ENCODE data around the gene ELOF1. TPM values are rescaled to one million over a fixed set of nuclear protein-coding genes. Genes with fewer than 3 reads are reported as not detected.

ELOF1 gene
- total RNA-seq, 4 donors from 2014 or later, result 14.7 to 45.7 (median 37.2) TPM

DNA sequence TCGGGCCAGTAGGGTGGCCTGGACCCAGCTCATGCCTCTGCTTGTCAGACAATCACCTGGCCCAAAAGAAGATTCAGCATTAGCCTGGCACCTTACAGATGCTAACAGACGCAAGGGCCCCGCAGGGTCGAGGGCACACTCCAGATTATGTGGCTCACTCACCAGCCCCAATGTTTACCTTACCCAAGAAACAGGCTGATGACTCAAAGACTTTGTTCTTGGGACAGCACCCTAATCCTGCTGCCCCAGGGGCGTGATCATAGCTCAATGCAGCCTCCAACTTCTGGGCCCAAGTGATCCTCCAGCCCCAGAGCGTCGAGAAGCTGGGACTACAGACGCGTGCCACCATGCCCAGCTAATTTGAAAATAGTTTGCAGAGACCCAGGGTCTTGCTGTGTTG lies 39.9 kb downstream of the ELOF1 start:
- no peak overlapping the region for H3K4me3 ChIP-seq
- H3K36me3 ChIP-seq, result peaks cover 0 to 5% (median 0%) of the 10 kb centered on the region in 4 donors
- no peak overlapping the region for H3K27ac ChIP-seq
- no peaks in the 10 kb centered on the region for H3K4me1 ChIP-seq
- TF ChIP-seq, protein P1, sequence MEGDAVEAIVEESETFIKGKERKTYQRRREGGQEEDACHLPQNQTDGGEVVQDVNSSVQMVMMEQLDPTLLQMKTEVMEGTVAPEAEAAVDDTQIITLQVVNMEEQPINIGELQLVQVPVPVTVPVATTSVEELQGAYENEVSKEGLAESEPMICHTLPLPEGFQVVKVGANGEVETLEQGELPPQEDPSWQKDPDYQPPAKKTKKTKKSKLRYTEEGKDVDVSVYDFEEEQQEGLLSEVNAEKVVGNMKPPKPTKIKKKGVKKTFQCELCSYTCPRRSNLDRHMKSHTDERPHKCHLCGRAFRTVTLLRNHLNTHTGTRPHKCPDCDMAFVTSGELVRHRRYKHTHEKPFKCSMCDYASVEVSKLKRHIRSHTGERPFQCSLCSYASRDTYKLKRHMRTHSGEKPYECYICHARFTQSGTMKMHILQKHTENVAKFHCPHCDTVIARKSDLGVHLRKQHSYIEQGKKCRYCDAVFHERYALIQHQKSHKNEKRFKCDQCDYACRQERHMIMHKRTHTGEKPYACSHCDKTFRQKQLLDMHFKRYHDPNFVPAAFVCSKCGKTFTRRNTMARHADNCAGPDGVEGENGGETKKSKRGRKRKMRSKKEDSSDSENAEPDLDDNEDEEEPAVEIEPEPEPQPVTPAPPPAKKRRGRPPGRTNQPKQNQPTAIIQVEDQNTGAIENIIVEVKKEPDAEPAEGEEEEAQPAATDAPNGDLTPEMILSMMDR (IDR thresholded peaks at IDR 0.05), result no peak
- TF ChIP-seq POLR2AphosphoS5 (IDR thresholded peaks at IDR 0.05) (no peak), POLR2A (IDR thresholded peaks at IDR 0.05) (no peak), EP300 (IDR thresholded peaks at IDR 0.05; ENCODE audit: low read depth) (no peak)
- in situ Hi-C loops (cut with MboI; ENCODE audit: low pct_ligation_motif_present in 1 of 4, low pct_unique_long_range_greater_than_20kb in 1 of 4, low sequenced_read_pairs in 3 of 4) (no loop called here), intact Hi-C loops (cut with DNase I; ENCODE audit: low total_unique reads) (no loop called here)
- no peaks in the 10 kb centered on the region for H3K9me3 ChIP-seq
- H3K27me3 ChIP-seq, result no peaks in the 10 kb centered on the region
- 89% methylated on average over 9 of the region's 9 CpGs; no CpG with 5 or more reads in 1 of the 2 donors for WGBS, 2 donors (ENCODE audit: low coverage in 1 of 2)
- no peak for DNase-seq

GRCh38 chr19:11513946-11514345 lies 45.1 kb downstream of the ELOF1 start:
- intact Hi-C loops (cut with DNase I; ENCODE audit: low total_unique reads) (no loop called here), in situ Hi-C loops (cut with MboI; ENCODE audit: low pct_ligation_motif_present in 1 of 4, low pct_unique_long_range_greater_than_20kb in 1 of 4, low sequenced_read_pairs in 3 of 4) (no loop called here)
- DNase-seq, result no peak
- no peak overlapping the region for H3K4me3 ChIP-seq
- H3K36me3 ChIP-seq, result peaks cover 0 to 19% (median 6%) of the 10 kb centered on the region in 4 donors
- H3K9me3 ChIP-seq, result no peaks in the 10 kb centered on the region
- H3K4me1 ChIP-seq, result no peaks in the 10 kb centered on the region
- whole genome bisulfite sequencing, 2 donors (ENCODE audit: low coverage in 1 of 2), result 95 to 100% methylated on average over 1 to 20 of the region's 20 CpGs
- no peaks in the 10 kb centered on the region for H3K27me3 ChIP-seq
- no peak overlapping the region for H3K27ac ChIP-seq
- TF ChIP-seq, protein P1 (IDR thresholded peaks at IDR 0.05), result no peak
- TF ChIP-seq POLR2A (IDR thresholded peaks at IDR 0.05), result no peak
- no peak for TF ChIP-seq EP300 (IDR thresholded peaks at IDR 0.05; ENCODE audit: low read depth)
- no peak for TF ChIP-seq POLR2AphosphoS5 (IDR thresholded peaks at IDR 0.05)

DNA sequence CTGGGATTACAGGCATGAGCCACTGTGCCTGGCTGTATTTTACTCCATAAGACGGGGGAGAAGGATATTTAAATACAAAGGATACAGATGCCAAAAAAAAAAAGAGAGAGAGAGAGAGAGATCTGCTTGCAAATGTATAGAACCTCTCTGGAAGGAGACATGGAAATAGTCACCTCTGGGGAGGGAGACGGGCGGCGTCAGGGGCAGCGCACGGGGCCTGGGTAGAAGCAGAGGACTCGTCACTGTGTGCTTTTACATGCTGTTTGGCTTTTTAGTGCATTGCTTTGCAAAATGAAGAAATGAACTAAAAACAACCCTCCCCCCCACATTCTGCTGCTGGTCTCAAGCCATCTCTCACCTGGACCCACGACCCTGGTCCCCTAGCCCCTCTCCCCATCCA lies 48.6 kb downstream of the ELOF1 start:
- Histone ChIP-seq H3K9me3 (no peaks in the 10 kb centered on the region), H3K4me1 (peaks cover 0 to 9% (median 5%) of the 10 kb centered on the region in 4 donors), H3K27ac (no peak overlapping the region), H3K27me3 (no peaks in the 10 kb centered on the region), H3K4me3 (no peak overlapping the region), H3K36me3 (peaks cover 0 to 14% (median 6%) of the 10 kb centered on the region in 4 donors)
- in situ Hi-C loops (cut with MboI; ENCODE audit: low pct_ligation_motif_present in 1 of 4, low pct_unique_long_range_greater_than_20kb in 1 of 4, low sequenced_read_pairs in 3 of 4), result no loop called here
- intact Hi-C loops (cut with DNase I; ENCODE audit: low total_unique reads), result no loop called here
- no peak for DNase-seq
- TF ChIP-seq, protein P1 (IDR thresholded peaks at IDR 0.05), result no peak
- TF ChIP-seq EP300 (IDR thresholded peaks at IDR 0.05; ENCODE audit: low read depth) (no peak), POLR2A (IDR thresholded peaks at IDR 0.05) (no peak), POLR2AphosphoS5 (IDR thresholded peaks at IDR 0.05) (no peak)
- 94 to 97% methylated on average over 6 to 8 of the region's 8 CpGs for WGBS, 2 donors (ENCODE audit: low coverage in 1 of 2)

DNA sequence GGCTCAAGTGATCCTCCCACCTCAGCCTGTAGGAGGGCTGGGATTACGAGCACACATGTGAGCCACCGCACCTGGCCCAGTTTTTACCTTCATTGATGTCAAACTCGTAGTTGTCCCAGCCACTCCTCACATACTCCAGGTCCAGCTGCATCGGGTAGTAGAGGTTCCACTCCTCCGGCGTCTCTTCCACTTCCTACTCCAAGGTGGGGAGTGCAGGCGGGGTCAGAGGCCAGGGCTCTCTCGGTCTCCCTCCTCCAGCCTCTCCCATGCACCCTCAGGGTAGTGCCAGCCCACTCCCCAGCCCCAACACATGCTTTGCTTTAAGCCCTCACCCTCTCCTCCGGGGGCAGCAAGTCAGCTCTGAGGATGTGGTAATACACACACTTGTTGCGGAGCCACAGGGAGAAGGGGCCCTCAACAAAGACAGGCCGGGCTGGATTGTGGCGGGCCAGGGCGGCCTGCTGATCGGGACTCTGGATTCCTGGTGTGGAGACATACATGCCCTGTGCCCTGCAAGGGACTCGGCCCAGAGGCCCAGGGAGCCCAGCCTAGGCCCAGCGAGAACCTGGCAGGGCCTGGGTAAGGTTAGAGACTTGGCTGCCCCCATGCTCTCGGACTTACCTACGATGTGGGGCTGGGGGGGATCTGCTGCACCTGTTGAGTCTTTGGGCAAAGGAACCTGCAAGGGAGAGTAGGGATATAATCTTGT lies 51.5 kb downstream of the ELOF1 start:
- Histone ChIP-seq H3K36me3 (peaks cover 0 to 6% (median 3%) of the 10 kb centered on the region in 4 donors), H3K27me3 (no peaks in the 10 kb centered on the region), H3K27ac (no peak overlapping the region), H3K9me3 (no peaks in the 10 kb centered on the region), H3K4me3 (no peak overlapping the region), H3K4me1 (peaks cover 0 to 15% (median 10%) of the 10 kb centered on the region in 4 donors)
- no peak for DNase-seq
- WGBS, 2 donors (ENCODE audit: low coverage in 1 of 2), result 92% methylated on average over 18 of the region's 18 CpGs; no CpG with 5 or more reads in 1 of the 2 donors
- intact Hi-C loops (cut with DNase I; ENCODE audit: low total_unique reads), result no loop called here
- TF ChIP-seq POLR2A (IDR thresholded peaks at IDR 0.05) (no peak), POLR2AphosphoS5 (IDR thresholded peaks at IDR 0.05) (no peak), EP300 (IDR thresholded peaks at IDR 0.05; ENCODE audit: low read depth) (no peak)
- TF ChIP-seq, protein P1 (IDR thresholded peaks at IDR 0.05), result no peak
- in situ Hi-C loops (cut with MboI; ENCODE audit: low pct_ligation_motif_present in 1 of 4, low pct_unique_long_range_greater_than_20kb in 1 of 4, low sequenced_read_pairs in 3 of 4), result no loop called here

Measured in transverse colon (tissue), 4 donors.